GM12872 (cell line): ENCODE measurements around the gene MAP1B.

Experiments
- TF ChIP-seq, protein P1 (sequence below): IDR thresholded peaks from 3 replicates; pipeline ENCODE4 v1.5.1; 2011; ENCODE audit warnings: low read depth, mild to moderate bottlenecking, low read length, moderate library complexity; ENCODE audit not compliant: insufficient read depth

MAP1B gene

GRCh38 chr5:72146056-72146455 is 38.8 kb downstream of the MAP1B start:
- TF ChIP-seq, protein P1, sequence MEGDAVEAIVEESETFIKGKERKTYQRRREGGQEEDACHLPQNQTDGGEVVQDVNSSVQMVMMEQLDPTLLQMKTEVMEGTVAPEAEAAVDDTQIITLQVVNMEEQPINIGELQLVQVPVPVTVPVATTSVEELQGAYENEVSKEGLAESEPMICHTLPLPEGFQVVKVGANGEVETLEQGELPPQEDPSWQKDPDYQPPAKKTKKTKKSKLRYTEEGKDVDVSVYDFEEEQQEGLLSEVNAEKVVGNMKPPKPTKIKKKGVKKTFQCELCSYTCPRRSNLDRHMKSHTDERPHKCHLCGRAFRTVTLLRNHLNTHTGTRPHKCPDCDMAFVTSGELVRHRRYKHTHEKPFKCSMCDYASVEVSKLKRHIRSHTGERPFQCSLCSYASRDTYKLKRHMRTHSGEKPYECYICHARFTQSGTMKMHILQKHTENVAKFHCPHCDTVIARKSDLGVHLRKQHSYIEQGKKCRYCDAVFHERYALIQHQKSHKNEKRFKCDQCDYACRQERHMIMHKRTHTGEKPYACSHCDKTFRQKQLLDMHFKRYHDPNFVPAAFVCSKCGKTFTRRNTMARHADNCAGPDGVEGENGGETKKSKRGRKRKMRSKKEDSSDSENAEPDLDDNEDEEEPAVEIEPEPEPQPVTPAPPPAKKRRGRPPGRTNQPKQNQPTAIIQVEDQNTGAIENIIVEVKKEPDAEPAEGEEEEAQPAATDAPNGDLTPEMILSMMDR: no peak

DNA sequence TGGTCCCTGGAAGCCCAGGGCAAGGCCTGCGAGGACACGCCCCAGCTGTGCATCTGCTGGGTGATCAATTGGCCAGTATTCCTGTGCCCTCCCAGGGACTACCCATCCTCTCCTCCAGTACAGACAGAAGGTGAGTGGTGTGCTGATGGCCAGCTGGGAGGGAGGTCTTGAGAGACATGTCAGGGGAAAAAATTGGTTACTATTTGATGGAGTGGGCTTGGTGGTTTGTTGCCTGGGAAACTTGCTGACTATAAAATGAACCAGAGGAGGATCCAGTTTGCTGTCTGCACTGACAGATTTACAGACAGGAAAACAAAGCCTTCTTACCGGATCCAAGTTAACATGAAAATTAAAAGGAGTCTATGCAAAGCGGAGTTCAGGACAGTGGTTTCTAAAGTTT is 40.3 kb downstream of the MAP1B start:
- TF ChIP-seq, protein P1: no peak

DNA sequence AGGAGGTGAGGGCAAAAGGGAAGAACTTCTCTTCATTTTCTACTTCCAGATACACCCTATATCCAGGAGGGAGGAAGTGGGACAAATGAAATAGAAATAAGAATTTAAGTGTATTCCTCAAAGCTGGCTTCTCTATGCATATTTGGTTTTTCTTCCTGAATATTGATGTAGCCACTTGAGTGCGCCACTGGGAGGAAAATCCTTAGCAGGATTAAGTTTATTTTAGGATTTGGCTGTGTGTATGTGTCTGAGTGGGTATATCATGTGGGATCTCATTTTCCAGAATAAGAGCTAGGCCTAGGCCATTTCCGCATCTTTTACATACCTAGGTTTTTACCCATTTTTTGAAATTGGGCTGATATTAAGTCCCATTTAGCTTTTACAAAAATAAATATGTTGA is 42.5 kb downstream of the MAP1B start:
- TF ChIP-seq, protein P1: no peak

DNA sequence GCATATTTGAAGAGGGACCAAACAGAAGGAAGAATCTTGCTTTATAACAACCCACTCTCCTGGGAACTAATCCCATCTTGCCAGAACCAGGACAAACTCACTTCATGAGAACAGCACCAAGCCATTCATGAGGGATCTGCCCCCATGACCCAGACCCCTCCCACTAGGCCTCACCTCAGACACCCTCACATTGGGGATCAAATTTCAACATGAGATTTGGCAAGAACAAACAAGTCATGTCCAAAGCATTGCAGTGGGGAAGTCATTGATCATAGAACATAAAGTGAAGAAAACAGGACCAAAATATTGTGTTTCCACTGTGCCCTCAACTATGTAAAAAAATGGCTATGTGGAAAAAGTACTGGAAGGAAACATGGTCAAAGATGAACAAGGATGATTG is 43.9 kb downstream of the MAP1B start:
- TF ChIP-seq, protein P1: no peak

GRCh38 chr5:72151646-72152045 is 44.4 kb downstream of the MAP1B start:
- TF ChIP-seq, protein P1: no peak

DNA sequence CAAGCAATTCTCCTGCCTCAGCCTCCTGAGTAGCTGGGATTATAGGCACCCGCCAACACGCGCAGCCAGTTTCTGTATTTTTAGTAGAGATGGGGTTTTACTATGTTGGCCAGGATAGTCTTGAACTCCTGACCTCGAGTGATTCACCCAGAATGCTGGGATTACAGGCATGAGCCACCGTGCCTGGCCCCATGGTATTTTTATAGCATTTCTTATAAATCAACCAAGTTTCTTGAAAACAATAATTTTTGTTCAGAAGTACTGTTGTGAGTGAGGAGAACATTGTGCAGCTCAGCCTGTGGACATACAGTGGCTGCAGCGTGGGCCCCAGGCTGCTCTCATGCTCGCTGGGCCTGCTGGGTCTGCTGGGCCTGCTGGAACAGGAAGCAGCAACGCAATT is 45.3 kb downstream of the MAP1B start:
- TF ChIP-seq, protein P1: no peak

DNA sequence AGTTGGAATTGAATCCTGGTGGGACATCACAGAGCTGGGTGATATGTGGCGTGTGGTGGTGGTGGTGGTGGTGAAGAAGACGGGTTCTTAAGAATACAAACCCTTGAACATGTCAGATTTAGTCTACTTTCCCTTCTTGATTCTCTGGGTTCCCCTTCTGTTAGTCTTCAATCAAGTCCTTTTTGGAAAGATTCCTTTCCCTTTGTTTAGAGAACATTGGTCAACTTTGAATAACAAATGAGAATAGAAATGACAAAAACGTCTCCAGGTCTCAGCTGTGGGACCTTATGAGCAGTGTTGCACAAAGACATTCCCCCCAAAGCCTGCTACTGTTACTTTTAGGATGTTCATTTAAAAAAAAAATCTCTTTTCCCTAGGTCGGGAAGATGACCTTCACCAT is 46.3 kb downstream of the MAP1B start:
- TF ChIP-seq, protein P1: no peak
